ENCODE data around the gene NUP93.

DNA sequence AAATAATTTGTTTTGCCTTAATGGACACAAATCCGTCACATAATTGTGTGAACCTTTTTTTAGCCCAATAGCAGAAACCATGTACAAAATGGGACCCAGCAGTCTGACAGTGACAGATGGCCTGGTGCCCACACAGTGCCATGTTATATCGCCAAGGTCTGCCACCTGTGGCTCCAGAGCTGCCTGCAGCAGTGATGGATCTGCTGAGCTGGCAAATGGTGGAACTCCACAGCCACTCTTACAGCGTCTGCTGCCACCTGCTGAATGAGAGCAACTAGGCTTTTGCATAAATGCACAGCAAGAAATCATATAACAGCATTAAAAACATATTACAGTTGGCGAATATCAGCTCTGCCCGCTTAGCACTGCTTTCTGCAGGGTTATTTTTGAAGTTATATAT is 59.4 kb downstream of the NUP93 start:
- TF ChIP-seq EZH2phosphoT487 (IDR thresholded peaks at IDR 0.05; ENCODE audit: unreplicated experiment) (no peak), POLR2AphosphoS5 (IDR thresholded peaks at IDR 0.05; ENCODE audit: low read depth) (no peak), REST (IDR thresholded peaks at IDR 0.05; ENCODE audit: unreplicated experiment) (no peak), EZH2 (IDR thresholded peaks at IDR 0.05; ENCODE audit: low read depth, unreplicated experiment) (no peak), ZNF114 (CRISPR knock-in tag; IDR thresholded peaks at IDR 0.05) (no peak)
- TF ChIP-seq, protein P1, sequence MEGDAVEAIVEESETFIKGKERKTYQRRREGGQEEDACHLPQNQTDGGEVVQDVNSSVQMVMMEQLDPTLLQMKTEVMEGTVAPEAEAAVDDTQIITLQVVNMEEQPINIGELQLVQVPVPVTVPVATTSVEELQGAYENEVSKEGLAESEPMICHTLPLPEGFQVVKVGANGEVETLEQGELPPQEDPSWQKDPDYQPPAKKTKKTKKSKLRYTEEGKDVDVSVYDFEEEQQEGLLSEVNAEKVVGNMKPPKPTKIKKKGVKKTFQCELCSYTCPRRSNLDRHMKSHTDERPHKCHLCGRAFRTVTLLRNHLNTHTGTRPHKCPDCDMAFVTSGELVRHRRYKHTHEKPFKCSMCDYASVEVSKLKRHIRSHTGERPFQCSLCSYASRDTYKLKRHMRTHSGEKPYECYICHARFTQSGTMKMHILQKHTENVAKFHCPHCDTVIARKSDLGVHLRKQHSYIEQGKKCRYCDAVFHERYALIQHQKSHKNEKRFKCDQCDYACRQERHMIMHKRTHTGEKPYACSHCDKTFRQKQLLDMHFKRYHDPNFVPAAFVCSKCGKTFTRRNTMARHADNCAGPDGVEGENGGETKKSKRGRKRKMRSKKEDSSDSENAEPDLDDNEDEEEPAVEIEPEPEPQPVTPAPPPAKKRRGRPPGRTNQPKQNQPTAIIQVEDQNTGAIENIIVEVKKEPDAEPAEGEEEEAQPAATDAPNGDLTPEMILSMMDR (conservative IDR thresholded peaks at IDR 0.05; ENCODE audit: low read depth in 2 of 2), result peak; percentile 27 to 56; a peak in 3 of 4 replicates

Data from GM23338 (cell line).